GM12864 (cell line): ENCODE measurements around the gene PCDHA6.

ENCODE experiments used
- DNase-seq: peaks from one replicate; pipeline ENCODE4 v3.0.0-alpha.2; 2011; ENCODE audit warnings: low read depth
- H3K4me3 ChIP-seq: 2 replicates; pipeline ENCODE4 v1.5.1; 2011; ENCODE audit warnings: mild to moderate bottlenecking, low read depth, low read length, control low read depth
- CTCF ChIP-seq: IDR thresholded peaks from 2 replicates; pipeline ENCODE4 v1.5.1; 2011; ENCODE audit warnings: low read depth, mild to moderate bottlenecking, moderate library complexity, low read length, control low read depth, inconsistent platforms; ENCODE audit errors: missing control alignments

Gene PCDHA6

GRCh38 chr5:140877262-140877581 is 49.5 kb downstream of the PCDHA6 start:
- TF ChIP-seq CTCF = no peak
- no peak for DNase-seq
- no peak overlapping the region for H3K4me3 ChIP-seq
